T-helper 17 cell (primary cell): Measurements from ENCODE around the gene KIRREL2. TPM values are rescaled to one million over a fixed set of nuclear protein-coding genes. Genes with fewer than 3 reads are reported as not detected.
"Not testable (repeated sequence)": the region's sequence is repeated elsewhere in the genome, so short reads cannot be mapped to it uniquely, and the experiment has no call there.

Experiments used
- ATAC-seq: fragments of 150-1000 bp; cut with Tn5 transposase; 2 replicates; pipeline ENCODE4 v1.10.0; 2021; ENCODE audit warnings: mild to moderate bottlenecking, moderate library complexity
- DNase-seq, 3 donors: peaks; one replicate each; pipeline versions ENCODE4 v3.0.0 to v3.0.0-alpha.2; 2020 to 2021
- H3K9me3 ChIP-seq: one replicate; pipeline ENCODE4 v1.7.0; 2013; ENCODE audit warnings: low read length, mild to moderate bottlenecking; ENCODE audit not compliant: control insufficient read depth, poor library complexity, severe bottlenecking
- H3K27ac Mint-ChIP-seq: one replicate; pipeline ENCODE4 v1.8.0; 2022; ENCODE audit warnings: mild to moderate bottlenecking, moderate library complexity, mixed read lengths
- H3K27me3 Mint-ChIP-seq: one replicate; pipeline ENCODE4 v1.8.0; 2022; ENCODE audit warnings: mixed read lengths
- H3K36me3 Mint-ChIP-seq: one replicate; pipeline ENCODE4 v1.8.0; 2022; ENCODE audit warnings: low read depth, mixed read lengths
- H3K4me1 Mint-ChIP-seq: one replicate; pipeline ENCODE4 v1.8.0; 2022; ENCODE audit warnings: mild to moderate bottlenecking, mixed read lengths
- H3K4me3 Mint-ChIP-seq: one replicate; pipeline ENCODE4 v1.8.0; 2022; ENCODE audit warnings: mild to moderate bottlenecking, moderate library complexity, mixed read lengths
- total RNA-seq, 4 donors: library from RNA in 2 of 4; stranded (reverse) in 2 of 4; gene quantifications; one replicate each; pipeline ENCODE4 v1.2.3 and lab custom pipeline; 2022 to 2026

Gene KIRREL2
- total RNA-seq, 2 donors from 2014 or later: not detected

GRCh38 chr19:35887197-35887596 lies 30.5 kb downstream of the KIRREL2 start:
- no peak overlapping the region for H3K4me3 Mint-ChIP-seq
- peak overlapping the region; percentile 84 for H3K27ac Mint-ChIP-seq
- H3K27me3 Mint-ChIP-seq: no peaks in the 10 kb centered on the region
- no peaks in the 10 kb centered on the region for H3K9me3 ChIP-seq
- H3K4me1 Mint-ChIP-seq: peaks cover 10% of the 10 kb centered on the region
- DNase-seq: no peak
- peaks cover 7% of the 10 kb centered on the region for H3K36me3 Mint-ChIP-seq
- no peak for ATAC-seq

DNA sequence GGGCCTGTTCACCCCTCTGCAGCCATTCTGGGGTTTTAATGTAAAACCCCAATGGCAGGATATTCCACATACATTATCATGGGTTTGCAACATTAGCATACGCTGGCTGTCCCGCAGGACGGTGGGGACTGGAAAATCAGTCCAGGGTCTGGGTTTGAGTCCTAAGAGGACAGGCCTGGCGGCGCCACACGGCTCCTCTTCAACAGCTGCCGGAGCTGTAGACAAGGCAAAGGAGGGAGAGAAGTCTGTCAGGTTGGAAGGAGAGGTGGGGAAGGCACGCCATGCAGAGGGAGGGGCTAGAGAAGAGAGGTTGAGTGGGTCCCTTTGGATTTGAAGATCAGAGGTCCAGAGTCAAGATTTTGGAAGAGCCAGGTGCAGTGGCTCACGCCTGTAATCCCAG lies 31.7 kb downstream of the KIRREL2 start:
- ATAC-seq (no peak), DNase-seq (no peak)
- Mint-ChIP-seq H3K27ac (no peak overlapping the region), H3K4me1 (peaks cover 5% of the 10 kb centered on the region), H3K4me3 (no peak overlapping the region), H3K36me3 (peaks cover 9% of the 10 kb centered on the region), H3K27me3 (no peaks in the 10 kb centered on the region)
- no peaks in the 10 kb centered on the region for H3K9me3 ChIP-seq

GRCh38 chr19:35889370-35890112 lies 32.8 kb downstream of the KIRREL2 start:
- H3K27me3 Mint-ChIP-seq: no peaks in the 10 kb centered on the region
- peak overlapping the region; percentile 33 for H3K4me3 Mint-ChIP-seq
- ATAC-seq (no peak), DNase-seq (no peak)
- no peak overlapping the region for H3K27ac Mint-ChIP-seq
- H3K36me3 Mint-ChIP-seq: peaks cover 9% of the 10 kb centered on the region
- H3K4me1 Mint-ChIP-seq: peaks cover 7% of the 10 kb centered on the region
- no peaks in the 10 kb centered on the region for H3K9me3 ChIP-seq

- peaks cover 9% of the 10 kb centered on the region for H3K36me3 Mint-ChIP-seq
- H3K9me3 ChIP-seq: no peaks in the 10 kb centered on the region
- no peaks in the 10 kb centered on the region for H3K27me3 Mint-ChIP-seq
- ATAC-seq: no peak
- H3K27ac Mint-ChIP-seq: peak overlapping the region; percentile 19
- DNase-seq: no peak
- H3K4me3 Mint-ChIP-seq: no peak overlapping the region
- peaks cover 7% of the 10 kb centered on the region for H3K4me1 Mint-ChIP-seq
These were observed 33.5 kb downstream of the KIRREL2 start for GRCh38 chr19:35890113-35890650.

DNA sequence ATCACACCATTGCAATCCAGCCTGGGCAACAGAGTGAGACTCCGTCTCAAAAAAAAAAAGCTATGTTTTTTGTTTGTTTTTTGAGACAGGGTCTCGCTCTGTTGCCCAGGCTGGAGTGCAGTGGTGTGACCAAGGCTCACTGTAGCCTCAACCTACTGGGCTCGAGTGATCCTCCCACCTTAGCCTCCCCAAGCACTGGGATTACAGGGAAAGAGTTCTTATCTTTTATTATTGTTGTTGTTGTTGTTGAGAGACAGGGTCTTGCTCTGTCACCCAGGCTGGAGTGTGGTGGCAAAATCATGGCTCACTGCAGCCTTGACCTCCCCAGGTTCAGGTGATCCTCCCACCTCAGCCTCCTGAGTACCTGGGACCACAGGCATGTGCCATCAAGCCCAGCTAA lies 35.1 kb downstream of the KIRREL2 start:
- not testable (repeated sequence) for H3K9me3 ChIP-seq, H3K4me3 Mint-ChIP-seq, H3K27ac Mint-ChIP-seq, H3K27me3 Mint-ChIP-seq, DNase-seq, H3K4me1 Mint-ChIP-seq, ATAC-seq
- peaks cover 12% of the 10 kb centered on the region for H3K36me3 Mint-ChIP-seq

DNA sequence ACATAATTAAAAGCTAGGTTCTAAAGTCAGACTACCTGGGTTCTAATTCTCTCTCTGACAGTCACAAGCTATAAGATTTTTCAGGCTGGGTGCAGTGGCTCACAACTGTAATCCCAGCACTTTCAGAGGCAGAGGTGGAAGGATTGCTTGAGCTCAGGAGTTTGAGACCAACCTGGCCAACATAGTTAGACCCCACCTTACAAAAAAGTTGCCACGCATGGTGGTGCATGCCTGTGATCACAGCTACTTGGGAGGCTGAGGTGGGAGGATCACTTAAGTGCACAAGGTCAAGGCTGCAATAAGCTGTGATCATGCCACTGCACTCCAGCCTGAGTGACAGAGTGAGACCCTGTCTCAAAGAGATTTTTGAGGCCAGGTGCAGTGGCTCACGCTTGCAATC lies 37.6 kb downstream of the KIRREL2 start:
- Mint-ChIP-seq H3K36me3 (peaks cover 5% of the 10 kb centered on the region), H3K27me3 (no peaks in the 10 kb centered on the region), H3K4me1 (peaks cover 10% of the 10 kb centered on the region), H3K27ac (no peak overlapping the region), H3K4me3 (no peak overlapping the region)
- H3K9me3 ChIP-seq: no peaks in the 10 kb centered on the region
- no peak for ATAC-seq
- no peak for DNase-seq

GRCh38 chr19:35895911-35896642 lies 39.4 kb downstream of the KIRREL2 start:
- peaks cover 16% of the 10 kb centered on the region for H3K4me1 Mint-ChIP-seq
- H3K9me3 ChIP-seq: no peaks in the 10 kb centered on the region
- H3K27me3 Mint-ChIP-seq: no peaks in the 10 kb centered on the region
- H3K27ac Mint-ChIP-seq: no peak overlapping the region
- DNase-seq (no peak), ATAC-seq (no peak)
- no peak overlapping the region for H3K4me3 Mint-ChIP-seq
- peaks cover 5% of the 10 kb centered on the region for H3K36me3 Mint-ChIP-seq

DNA sequence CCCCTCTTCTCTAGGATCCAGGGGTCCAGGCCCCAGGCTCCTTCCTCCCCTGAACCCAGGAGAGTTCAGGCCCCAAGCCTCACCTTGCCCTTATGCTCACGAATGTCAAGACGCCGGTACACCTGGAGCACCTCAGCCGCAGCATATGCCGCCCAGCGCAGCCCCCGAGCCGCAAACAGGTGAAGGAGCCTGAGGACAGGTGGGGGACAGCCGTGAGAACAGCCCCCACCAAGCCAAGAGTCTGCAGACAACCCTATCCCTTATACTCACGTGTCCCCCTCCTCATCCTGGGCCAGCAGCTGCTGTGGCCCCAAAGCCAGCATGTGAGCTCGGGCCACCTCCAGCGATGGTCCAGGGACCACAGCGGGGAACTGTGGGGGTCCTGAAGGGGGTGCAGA lies 39.9 kb downstream of the KIRREL2 start:
- H3K4me3 Mint-ChIP-seq: peak overlapping the region; percentile 52

GRCh38 chr19:35897706-35898451 lies 41.2 kb downstream of the KIRREL2 start:
- Mint-ChIP-seq H3K27me3 (no peaks in the 10 kb centered on the region), H3K4me3 (peak overlapping the region; percentile 98), H3K4me1 (peaks cover 28% of the 10 kb centered on the region), H3K27ac (peak overlapping the region; percentile 100), H3K36me3 (peaks cover 5% of the 10 kb centered on the region)
- no peak for DNase-seq
- no peak for ATAC-seq
- no peaks in the 10 kb centered on the region for H3K9me3 ChIP-seq

More for the DNA sequence above, 39.9 kb downstream of the KIRREL2 start:
- Mint-ChIP-seq H3K27ac (no peak overlapping the region), H3K27me3 (no peaks in the 10 kb centered on the region), H3K36me3 (peaks cover 5% of the 10 kb centered on the region), H3K4me1 (peaks cover 16% of the 10 kb centered on the region)
- H3K9me3 ChIP-seq: no peaks in the 10 kb centered on the region
- DNase-seq (no peak), ATAC-seq (no peak)

DNA sequence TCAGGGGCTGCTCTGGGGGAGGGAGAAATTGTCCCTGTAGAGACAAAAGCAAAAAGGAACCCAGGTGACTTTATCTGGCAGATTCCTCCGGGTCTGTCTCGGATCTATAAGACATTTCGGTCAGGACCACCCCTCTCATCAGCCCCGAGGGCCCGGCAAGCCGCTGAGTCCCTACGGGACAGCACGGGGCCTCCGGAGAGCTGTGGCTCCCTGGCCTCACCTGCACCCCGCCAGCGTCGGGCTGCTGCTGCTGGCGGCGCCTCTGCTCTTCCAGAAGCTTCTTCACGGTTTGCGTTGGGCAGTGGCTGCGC lies 41.7 kb downstream of the KIRREL2 start:
- Mint-ChIP-seq H3K36me3 (peaks cover 3% of the 10 kb centered on the region), H3K4me1 (peaks cover 34% of the 10 kb centered on the region), H3K4me3 (peak overlapping the region; percentile 98), H3K27me3 (no peaks in the 10 kb centered on the region), H3K27ac (peak overlapping the region; percentile 100)
- no peak for ATAC-seq
- H3K9me3 ChIP-seq: no peaks in the 10 kb centered on the region
- DNase-seq: no peak

DNA sequence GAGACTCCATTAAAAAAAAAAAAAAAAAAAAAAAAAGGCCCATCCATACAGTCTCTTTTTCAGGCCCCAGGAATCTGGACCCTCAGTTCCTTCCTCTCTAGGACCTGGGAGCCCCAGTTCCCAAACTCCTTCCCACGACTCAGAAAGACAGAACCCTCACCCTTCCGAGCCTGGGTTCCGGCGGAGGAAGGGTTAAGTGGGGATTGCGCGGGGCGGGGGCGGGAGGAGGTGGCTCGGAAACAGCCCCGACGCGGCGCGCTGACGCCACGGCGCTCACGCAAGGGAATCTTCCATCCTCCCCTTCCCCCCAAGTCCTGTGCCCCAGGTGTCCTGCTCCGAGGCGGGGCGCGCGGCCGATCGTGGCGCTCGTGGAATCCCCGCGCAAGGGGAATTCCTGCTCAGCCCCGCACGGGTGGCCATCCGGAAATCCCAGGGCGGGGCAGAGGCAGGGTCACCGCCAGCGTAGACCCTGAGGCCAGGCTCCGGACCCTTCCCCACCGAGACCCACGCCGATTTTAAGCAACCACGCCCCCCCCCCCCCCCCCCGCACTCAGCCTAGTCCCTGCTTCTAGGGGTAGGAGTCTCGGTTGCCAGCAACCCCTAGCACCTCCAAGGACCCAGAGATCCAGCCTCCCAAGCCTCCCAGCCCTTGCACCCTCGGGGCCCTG lies 43.0 kb downstream of the KIRREL2 start:
- peak overlapping the region; percentile 98 for H3K4me3 Mint-ChIP-seq
- H3K27me3 Mint-ChIP-seq: no peaks in the 10 kb centered on the region
- DNase-seq: peak; percentile 77 to 84 (median 81)
- peak overlapping the region; percentile 100 for H3K27ac Mint-ChIP-seq
- H3K4me1 Mint-ChIP-seq: peaks cover 42% of the 10 kb centered on the region
- no peaks in the 10 kb centered on the region for H3K9me3 ChIP-seq
- peak; percentile 72 for ATAC-seq
- peaks cover 6% of the 10 kb centered on the region for H3K36me3 Mint-ChIP-seq

DNA sequence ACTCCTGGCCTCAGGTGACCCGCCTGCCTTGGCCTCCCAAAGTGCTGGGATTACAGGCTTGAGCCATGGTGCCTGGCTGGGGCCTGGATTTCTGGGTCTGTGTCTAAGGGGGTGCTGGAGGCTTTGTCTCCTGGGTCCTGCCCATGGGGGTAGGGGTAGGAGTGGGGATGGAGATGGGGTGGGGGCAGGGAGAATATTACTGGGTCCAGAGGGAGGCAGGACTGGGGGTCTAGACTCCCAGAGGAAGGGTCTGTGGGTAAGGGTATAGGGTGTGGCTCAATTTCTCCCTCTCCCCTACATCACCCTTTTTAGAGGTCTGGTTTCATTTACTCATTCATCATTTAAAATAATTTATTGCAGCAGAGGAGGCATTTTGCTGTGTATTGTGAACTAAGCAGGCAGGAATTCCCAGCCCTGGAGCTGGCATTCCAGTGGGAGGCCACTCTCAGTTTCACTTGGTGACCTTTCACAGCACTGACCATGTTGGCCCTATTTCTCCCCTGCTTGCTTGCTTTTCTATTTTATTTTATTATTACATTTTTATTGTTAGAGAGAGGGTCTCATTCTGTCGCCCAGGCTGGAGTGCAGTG lies 44.4 kb downstream of the KIRREL2 start:
- H3K27me3 Mint-ChIP-seq: no peaks in the 10 kb centered on the region
- peaks cover 45% of the 10 kb centered on the region for H3K4me1 Mint-ChIP-seq
- H3K9me3 ChIP-seq: no peaks in the 10 kb centered on the region
- H3K27ac Mint-ChIP-seq: peak overlapping the region; percentile 100
- H3K36me3 Mint-ChIP-seq: peaks cover 3% of the 10 kb centered on the region
- ATAC-seq (no peak), DNase-seq (no peak)
- H3K4me3 Mint-ChIP-seq: peak overlapping the region; percentile 98
